HT-29 (cell line): ENCODE data around the gene LMBR1L. TPM values are rescaled to one million over a fixed set of nuclear protein-coding genes. Genes with fewer than 3 reads are reported as not detected.
A peak's percentile ranks its signal among the peaks of the same experiment; 100 is the strongest.
"Not testable (repeated sequence)": the region's sequence is repeated elsewhere in the genome, so short reads cannot be mapped to it uniquely, and the experiment has no call there.

Experiments
- DNase-seq: peaks from one replicate; pipeline ENCODE4 v3.0.0-alpha.2; 2015; ENCODE audit warnings: low spot score
- total RNA-seq: library from RNA; depleted of rRNA; stranded (reverse); fragments of >200 nt; shearing (Covaris generic); gene quantifications from 2 replicates; pipeline ENCODE4 v1.2.3, GENCODE V29; 2014

LMBR1L gene
- total RNA-seq, 1 experiment from 2014 or later, result 24.6 TPM

DNA sequence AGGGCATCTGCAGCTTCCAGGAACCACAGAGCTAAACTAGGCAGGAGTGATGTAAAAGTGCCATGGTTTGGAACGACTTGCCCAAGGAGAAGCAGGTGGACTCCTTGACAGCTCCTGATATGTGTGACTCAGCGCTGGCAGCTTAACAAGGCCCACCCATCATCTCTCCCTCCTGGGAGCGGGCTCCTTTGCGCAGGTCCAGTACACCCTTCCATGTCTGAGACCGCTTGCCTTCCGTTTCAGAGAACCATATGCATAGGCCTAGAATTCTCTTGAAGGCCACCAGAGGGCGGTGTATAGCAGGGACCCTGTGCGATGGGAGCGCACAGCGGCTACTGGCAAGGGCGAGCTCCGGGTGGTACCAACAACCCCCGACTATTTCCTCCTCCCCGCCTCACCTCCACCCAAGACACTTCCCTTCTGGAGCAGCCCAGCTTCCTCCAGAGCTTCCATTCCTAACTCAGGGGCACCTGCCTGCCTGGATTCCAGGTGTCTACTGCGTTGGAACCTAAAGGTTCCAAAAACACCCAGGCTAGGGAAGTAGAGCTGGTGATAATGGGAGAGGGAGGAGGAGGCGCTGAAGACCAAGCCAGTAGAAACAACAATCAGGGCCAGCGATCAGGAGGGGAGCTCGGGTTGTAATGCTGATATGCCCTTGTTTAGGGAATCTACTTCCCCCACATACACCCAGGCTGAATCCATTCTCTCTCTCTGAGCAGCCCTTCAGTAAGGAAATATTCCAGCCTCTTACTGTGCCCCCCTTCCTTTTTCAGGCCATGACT, 22.3 kb downstream of the LMBR1L start:
- DNase-seq, result peak; percentile 92

DNA sequence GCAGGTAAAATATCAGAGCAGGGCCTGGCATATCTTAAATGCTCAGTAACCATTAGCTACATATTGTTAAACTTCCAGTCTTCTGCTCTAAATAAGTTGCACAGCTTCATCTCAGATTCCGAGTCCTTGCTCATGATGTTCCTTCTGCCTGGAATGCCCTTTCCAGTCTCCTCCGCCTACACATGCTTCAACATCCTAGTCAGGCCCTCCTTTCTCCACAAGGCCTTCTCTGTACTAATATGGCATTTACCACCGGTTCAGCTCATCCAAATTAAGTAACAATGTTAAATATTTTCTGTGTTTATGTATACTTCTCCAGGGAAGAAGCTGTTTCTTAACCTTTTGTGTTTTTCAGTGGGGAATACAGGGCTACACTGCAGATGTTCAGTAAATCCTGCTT, 24.5 kb downstream of the LMBR1L start:
- DNase-seq, result no peak

DNA sequence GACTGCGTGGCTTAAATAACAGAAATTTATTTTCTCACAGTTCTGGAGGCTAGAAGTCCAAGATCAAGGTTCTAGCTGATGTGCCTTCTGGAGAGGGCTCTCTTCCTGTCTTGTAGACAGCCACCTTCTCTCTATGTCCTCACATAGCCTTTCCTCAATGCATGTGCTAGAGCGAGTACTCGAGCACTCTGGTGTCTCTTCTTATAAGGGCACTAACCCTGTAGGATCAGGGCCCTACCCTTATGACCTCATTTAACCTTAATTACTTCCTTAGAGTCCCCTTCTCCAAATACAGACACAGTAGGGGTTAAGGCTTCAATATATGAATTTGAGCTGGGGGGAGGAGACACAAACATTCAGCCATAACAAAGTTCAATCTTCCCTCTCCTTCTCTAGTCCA, 26.2 kb downstream of the LMBR1L start:
- no peak for DNase-seq

DNA sequence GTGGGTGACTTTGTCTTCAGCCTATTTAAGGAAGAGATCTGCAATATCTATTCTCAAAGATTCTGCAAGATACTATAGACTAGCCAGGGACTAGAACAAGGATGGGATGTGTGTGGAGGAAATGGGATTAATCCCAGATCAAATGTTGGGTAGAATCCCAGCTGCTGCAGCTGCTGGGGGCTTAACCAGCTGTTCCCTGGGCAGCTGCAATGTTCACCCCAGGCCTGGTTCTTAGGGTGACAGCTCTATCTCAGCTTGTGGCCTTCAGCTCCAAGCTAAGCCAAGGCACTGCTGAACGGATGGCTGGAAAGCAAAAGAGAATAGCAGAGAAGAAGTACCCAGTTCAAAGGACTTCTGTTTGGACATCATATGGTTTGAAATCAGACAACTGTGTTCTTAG, 30.9 kb downstream of the LMBR1L start:
- DNase-seq, result no peak

DNA sequence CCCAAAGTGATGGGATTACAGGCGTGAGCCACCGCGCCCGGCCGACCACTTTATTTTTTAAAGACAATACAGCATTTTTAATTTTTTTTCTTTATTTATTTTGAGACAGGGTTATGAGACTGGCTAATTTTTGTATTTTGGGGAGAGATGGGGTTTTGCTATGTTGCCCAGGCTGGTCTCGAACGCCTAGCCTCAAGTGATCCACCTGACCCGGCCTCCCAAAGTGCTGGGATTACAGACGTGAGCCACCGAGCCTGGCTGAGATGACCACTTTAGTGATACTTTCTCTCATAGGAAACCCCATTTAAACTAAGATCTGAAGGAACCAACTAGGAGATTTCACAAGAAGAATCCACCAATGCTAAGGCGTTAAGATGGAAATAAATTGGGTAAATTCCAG, 39.7 kb downstream of the LMBR1L start:
- no peak for DNase-seq

DNA sequence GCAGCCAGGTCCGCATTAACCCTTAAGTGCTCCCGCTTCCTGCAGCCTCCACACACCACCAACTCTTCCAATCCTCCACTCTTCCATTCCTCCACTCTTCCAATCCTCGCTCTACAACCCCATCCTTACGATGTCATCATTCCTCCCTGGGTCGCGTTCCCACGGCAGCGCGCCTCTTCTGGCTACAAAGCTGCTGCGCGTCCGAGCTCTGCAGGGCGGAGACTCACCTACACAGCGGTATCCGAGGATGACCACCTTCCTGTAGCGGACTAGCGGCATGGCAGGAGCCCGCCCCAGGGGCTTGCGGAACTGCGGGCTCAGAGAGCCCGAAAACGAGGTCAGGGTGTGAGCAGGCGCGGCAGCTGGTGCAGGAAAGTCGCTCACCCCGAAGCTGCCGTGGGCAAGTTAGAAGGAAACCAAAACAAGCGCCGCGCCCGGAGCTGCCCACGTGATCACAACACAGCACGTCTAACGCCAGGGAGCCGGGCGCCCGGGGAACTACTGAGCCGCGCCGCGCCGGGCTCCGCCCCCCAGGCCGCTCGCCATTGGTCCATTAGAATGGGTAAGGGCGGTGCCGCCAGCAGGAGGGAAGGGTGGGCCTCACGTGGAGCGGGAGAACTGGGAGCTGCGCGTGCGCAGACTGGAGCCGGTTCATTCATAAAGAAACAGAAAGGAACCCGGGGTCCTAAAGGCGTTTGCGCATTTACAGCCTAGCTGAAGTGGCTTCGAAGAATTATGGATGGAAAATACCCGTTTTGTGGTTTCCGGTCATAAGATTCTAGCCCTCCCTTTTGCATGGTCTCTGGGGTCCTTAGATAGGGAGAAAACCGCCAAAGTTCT, 40.9 kb downstream of the LMBR1L start, which contains the start of gene RHEBL1:
TSS of gene RHEBL1 (minus strand) at position 473 of the 840 bp plus-strand sequence. CDS start at position 279, 194 bp downstream.
- DNase-seq, result peak; percentile 97

DNA sequence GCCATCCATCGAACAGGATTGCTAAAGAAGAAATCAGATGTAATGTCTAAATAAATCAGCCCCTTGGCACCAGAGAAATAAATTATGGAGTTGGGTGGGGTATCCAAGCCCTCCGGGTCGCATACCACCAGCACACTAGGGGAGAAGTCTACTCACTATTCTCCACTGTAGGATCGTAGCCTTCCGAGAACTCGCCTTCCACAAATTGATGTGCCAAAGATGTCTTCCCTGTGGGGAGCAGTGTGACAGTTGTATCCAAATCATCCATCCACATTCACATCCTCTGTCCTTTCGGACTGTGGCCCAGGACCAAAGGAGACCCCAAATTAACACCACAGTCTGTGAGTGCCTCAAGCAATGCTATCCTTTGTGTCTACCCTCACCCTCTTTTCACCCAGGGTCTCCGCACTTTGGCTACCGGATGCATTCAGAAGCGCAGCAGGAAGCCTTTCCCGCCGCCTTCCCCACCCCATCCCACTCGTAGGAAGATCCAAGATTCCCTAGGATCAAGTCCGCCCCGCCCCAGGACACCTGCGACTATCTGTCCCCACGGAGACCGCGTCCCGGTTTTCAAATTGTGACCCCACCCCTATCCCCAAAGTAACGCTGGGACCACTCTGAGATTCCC, 41.7 kb downstream of the LMBR1L start:
- no peak for DNase-seq

DNA sequence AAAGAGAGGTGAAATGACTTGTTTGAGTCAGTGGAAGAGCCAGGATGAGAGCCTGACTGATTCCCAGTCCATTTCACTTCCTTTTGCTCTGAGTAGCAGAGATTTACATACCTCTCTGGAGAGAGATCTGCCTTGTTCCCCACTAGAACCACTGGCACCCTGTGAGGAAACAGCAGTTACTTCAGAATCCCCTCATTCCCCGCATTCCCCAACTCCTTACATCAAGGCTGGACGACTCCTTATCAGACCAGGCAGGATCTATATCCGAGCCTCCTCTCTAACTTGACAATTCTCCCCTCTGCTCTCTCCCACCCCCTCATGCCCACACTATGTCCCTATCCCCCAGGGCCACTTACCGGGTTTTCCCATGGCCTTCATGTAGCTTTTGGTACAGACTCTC, 44.5 kb downstream of the LMBR1L start:
- DNase-seq, result no peak

DNA sequence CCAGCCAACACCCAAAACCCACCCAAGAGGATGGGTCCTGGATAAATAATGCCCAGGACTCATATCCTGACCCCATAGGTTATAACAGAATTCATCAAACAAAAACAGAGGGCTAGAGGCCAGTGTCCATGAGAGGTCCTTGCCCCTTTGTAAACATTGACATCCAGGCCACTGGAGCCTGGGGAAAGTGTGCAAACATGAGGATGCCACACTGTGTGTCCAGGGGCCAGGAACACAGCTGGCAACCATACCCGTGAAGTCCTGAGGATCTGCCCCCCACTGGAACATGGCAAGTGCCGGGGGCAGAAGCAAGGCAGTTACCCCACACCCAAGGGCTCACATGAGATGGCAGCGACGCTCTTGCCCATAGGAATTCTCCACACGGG, 45.9 kb downstream of the LMBR1L start:
- no peak for DNase-seq

DNA sequence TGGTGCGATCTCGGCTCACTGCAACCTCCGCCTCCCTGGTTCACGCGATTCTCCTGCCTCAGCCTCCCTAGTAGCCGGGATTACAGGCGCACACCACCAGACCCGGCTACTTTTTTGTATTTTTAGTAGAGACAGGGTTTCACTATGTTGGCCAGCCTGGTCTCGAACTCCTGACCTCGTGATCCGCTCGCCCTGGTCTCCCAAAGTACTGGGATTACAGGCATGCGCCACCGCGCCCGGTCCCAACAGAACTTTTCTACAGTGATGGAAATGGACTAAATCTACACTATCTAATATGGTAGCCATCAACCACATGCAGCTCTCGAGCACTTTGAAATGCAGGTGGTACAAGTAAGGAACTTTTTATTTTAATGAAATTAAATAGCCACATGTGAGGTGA, 48.7 kb downstream of the LMBR1L start:
- not testable (repeated sequence) for DNase-seq

DNA sequence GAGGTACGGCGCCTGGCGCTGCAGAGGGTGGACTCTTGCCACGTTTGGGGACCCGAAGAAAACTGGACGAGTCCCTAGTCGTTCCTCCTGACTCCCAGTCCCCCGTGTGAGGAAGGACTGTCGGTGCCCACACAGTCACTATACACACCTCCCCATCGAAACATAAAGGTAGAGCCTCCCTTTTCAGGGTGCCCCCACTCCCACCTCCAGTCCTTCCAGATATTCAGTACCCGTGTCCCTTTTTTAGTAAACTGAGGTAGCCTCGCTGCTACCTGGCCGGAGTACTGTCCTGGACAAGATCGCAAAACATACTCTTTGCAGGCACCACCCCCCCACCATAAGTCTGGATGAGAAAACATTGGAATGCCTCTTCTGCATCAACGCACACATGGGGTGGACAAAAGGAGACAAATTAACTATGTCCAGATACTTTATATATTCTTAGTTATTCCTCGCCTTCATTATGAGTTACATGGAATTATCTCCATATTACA, 49.4 kb downstream of the LMBR1L start:
- no peak for DNase-seq

DNA sequence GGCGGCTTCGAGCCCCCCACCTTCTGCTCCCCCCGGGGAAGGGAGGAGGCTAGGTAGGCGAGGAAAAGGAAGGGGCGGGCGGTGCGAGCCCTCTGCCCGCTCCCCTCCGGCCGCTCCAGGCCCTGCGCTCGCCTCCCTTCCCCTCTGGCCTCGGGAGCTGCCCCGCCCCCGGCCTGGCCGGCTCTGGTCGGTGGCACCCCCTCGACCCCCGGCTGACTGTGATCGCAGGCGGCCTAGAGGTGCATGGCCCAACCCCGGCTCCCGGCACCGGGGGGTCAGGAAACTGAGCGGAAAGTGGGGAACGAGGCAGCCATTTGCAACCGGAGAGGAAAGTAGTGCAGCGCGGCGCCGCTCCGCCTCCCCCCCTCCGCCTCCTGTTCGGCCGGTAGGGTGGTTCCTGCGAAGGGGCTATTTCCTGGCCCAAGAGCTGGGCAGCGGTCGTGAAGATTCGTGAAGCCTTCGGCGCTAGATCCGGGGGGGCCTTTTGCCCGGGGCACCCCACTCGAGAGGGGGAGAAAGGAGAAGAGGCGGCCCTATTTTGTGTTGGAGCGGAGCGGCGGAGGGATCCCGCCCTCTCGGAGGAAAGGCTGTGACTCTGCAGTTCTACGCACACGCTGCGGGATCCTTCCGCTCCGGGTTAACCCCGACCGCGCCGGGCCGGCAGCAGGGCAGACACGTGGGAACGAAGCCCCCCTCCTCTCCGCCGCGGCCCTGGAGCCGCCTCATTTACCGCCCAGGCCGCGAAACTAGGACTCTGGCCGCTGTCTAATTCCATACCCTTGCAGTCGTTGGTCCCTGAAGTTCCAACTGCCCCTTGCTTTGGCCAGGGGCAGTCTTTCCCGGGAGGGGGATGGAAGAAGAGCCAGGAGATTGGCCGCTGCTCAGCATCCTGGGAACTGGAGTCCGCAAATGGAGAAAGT, 50.1 kb downstream of the LMBR1L start, which contains the start of gene KMT2D:
TSS of gene KMT2D (minus strand) at position 558 of the 920 bp plus-strand sequence. CDS start 5,470 bp downstream, outside the sequence.
- DNase-seq, result peak; percentile 90

DNA sequence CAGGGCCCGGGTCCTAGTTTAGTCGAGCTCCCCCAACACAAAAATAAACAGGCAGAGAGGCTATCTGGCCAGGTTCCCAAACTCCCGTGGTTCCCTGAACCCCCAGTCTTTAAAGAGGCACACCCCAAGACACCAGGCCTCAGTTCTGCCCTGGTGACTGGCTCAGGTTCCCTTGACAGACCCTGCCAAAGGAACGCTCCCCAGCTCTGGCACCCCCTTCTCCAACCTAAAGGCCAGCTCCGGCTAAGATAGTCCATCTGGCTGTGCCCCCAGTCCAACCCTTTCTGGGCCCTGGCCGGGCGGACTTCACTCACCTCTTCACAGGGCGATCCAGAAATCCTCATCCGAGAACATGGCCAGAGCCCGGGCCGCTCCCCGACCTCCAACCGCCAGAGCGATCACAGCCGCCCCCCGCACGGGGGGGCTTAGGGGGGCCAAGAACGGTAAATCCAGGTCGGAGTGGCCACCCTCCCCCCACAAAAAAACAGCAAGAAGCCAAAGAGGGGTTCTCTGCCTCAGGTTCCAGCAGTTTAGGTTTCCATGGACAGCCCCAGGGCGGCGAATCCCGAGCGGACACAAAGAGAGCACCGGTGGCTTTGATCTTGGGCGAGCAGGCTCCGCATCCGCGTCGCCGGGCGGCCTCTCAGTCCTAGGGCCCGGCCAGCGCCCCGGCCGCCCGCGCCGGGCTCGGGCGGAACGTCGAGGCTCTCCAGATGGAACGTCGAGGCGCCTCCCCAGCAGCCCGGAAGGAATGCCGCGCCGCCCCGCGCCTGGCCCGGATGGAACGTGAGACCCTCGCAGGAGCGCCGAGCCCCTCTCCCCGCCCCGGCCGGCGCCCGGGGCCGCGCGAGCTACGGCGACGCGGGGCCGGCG, 51.1 kb downstream of the LMBR1L start:
- peak; percentile 41 for DNase-seq

DNA sequence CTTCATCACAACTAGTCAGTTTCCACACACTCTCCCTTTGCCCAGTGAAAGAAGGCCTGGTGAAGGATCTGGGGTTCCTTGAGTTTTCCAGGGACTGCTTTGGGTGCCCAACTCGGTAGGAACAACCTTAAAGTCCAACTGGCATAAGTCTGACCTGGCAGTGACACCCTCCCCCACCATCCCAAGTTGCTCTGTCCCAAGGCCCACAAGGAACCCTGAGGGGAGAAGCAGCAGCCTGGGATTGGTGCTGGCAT, 51.7 kb downstream of the LMBR1L start:
- DNase-seq, result peak; percentile 16

DNA sequence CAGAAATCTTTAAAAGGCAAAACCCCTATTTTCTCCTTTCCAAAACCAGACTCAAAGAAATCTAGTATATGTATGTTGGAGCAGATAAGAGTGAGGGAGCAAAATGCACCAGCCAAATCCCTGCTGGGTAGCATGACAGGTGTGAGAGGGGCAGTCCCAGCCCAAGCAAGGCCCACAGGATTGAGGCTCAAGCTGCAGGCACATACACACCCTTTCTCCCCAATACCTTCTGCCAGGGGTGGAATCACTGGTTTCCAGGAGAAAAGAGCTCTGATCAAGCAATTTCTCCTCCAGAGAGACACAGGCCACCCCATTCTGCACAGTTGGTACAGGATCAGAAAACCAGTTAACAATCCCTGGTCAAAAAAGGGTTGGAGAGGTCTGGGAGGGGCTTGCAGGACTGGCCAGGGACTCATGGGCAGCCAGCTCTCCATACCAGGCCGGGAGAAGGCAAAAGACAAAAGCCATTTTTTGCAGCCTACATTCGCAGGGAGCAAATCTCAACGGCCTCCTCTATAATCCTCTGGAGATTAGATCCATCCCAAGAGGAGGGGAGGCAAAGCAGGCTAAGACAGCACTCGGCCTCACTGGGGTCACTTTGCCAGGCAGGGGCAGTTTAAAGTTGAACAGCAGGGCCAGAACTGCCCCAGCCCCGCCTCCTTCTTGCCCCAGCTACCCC, 52.1 kb downstream of the LMBR1L start:
- no peak for DNase-seq

DNA sequence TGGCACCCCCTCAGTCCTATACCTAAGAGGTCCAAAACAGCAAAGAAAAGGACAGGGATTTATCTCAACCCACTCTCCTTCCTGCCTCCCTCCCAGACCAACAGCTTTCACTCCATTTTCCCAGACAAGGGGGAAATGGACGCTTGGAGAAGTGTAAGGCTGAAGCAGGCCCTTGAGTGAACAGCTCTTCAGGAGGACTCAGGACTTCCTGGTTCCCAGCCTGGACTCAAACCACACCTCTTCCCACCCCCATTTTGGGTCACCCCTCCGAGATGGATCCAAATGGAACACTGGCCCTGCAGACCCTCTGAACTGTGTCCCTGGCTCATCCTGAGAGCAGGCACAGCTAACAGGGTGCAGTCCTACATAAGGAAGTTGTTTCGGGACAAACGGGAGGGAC, 52.8 kb downstream of the LMBR1L start:
- DNase-seq, result peak; percentile 23

DNA sequence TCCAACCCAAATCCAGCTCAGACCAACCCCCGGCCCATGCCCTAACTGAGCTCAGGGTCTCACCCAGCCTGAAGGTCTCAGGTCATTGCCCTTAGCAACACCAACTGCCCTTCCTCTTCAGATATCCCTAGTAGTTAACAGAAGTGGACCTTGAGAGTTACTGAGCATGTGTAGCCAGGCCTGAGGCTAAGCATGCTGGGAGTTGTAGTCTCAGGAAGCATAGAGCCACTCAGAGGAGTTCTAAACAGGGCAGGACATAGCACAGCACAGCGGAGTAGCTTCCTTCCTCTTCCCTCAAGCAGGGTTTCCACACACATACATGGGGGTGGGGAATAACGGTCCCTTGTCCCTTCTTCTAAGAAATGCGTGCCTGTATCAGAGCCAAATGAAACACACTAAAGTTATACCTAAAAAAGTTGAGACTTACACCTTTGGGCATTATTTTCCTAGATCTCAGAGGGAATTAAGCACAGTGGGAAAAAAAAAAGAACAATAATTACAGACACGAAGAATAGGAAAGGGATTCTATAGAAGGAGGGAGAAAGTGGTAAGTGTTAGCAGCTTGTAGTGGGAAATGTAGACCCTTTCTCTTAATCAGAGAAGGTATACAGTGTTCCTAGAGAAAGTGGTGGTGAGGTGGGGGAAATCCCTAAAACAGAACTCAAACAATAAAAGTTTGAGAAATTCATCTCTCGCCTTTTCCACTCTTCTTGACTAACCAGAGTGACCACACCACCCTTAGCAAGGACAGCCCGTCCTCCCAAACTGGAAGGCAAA, 54.5 kb downstream of the LMBR1L start:
- DNase-seq, result peak; percentile 52

DNA sequence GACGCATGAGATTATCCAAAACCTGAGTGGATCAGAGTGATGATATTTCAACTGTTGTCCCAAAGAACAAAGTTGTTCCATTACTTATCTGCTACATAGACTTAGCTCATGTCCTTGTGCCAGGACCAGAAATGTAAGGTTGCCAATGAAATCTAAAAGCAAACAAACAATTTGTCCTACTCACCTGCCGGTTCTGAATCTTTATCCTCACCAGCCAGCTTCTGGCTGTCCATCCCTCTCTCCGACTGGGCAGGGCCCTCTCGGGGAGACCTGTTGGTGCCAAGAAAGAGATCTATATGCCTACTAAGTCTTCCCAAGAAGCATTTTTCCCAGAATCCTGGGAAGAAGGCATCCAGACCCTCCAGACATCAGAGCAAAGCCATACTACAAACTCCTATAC, 55.6 kb downstream of the LMBR1L start:
- no peak for DNase-seq

DNA sequence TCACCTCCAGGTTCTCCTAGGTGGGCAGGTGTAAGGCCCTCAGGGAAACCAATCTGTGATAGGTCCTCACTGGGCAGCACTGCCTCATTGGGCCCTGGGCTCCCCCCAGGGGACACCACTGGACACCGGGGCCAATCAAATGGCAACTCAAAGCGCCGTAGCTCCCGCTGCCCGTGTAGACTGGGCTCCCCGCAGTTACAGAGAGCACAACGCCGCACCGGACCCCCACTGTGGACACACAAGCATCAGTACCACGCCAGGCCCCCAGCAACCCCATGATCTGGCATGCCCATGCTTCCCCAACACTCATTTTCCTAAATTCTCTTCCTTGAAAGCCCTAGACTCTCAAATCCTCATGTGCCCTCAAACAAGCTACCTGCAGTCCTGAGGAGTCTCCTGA, 56.1 kb downstream of the LMBR1L start:
- DNase-seq, result no peak
